B cell (primary cell): ENCODE data around the gene GSTM5. TPM values are rescaled to one million over a fixed set of nuclear protein-coding genes. Genes with fewer than 3 reads are reported as not detected.
"Not testable (repeated sequence)": the region's sequence is repeated elsewhere in the genome, so short reads cannot be mapped to it uniquely, and the experiment has no call there.

Experiments used
- ATAC-seq: fragments of 200-7000 bp; cut with Tn5 transposase; one replicate; pipeline ENCODE4 v1.10.0; 2021; ENCODE audit warnings: low read depth, mild to moderate bottlenecking, moderate number of reproducible peaks, moderate library complexity
- CTCF ChIA-PET: fragments of 350-600 bp; sonication (Branson Sonifier 250); formaldehyde crosslinking; loops from one replicate; lab custom pipeline; 2021; ENCODE audit warnings: antibody characterized with exemption, inconsistent platforms; lab: Charles Lee
- POLR2A ChIA-PET: fragments of 350-600 bp; sonication (Branson Sonifier 250); formaldehyde crosslinking; loops from one replicate; lab custom pipeline; 2021; ENCODE audit warnings: antibody characterized with exemption; lab: Charles Lee
- DNase-seq: peaks from one replicate; pipeline ENCODE4 v3.0.0; 2013
- H2AFZ ChIP-seq: 2 replicates; pipeline ENCODE4 v1.6.1; 2012; ENCODE audit warnings: mild to moderate bottlenecking, low read depth, low read length; ENCODE audit not compliant: insufficient read depth, poor library complexity, severe bottlenecking
- H3K27ac ChIP-seq, 2 donors: 1 replicate in 1 of 2; 2 replicates in 1 of 2; pipeline ENCODE4 v1.5.1; 2012 to 2013; ENCODE audit warnings: low read length in 2 of 2, mild to moderate bottlenecking in 2 of 2, moderate library complexity in 1 of 2
- H3K27me3 ChIP-seq, 4 experiments: fragments of 200-600 bp in 1 of 4; sonication (generic) in 1 of 4; replicated peaks in 1 of 4; 1 replicate in 2 of 4; 2 replicates in 2 of 4; pipeline versions ENCODE4 v1.6.1 to v1.7.0; 2013 to 2016; ENCODE audit warnings: low read length in 3 of 4, mild to moderate bottlenecking in 2 of 4, mixed read lengths in 1 of 4, moderate library complexity in 1 of 4; ENCODE audit not compliant: insufficient read depth in 4 of 4, control insufficient read depth in 3 of 4; ENCODE audit errors: control extremely low read depth in 1 of 4
- H3K36me3 ChIP-seq, 2 experiments: replicated peaks in 1 of 2; 1 replicate in 1 of 2; 2 replicates in 1 of 2; pipeline versions ENCODE4 v1.6.1 to v1.7.1; 2013; ENCODE audit warnings: low read length in 1 of 2; ENCODE audit not compliant: insufficient read depth in 2 of 2, control insufficient read depth in 1 of 2; ENCODE audit errors: control extremely low read depth in 1 of 2, extremely low read depth in 1 of 2
- H3K4me1 ChIP-seq, 2 donors: fragments of 200-600 bp in 1 of 2; sonication (generic) in 1 of 2; 1 replicate in 1 of 2; 2 replicates in 1 of 2; pipeline versions ENCODE4 v1.5.1 to v1.6.1; 2013 to 2017; ENCODE audit warnings: low read length in 2 of 2; ENCODE audit not compliant: control insufficient read depth in 2 of 2, insufficient read depth in 2 of 2
- H3K4me2 ChIP-seq: replicated peaks from 2 replicates; pipeline ENCODE3; 2012; ENCODE audit warnings: mild to moderate bottlenecking, low read depth, low read length; ENCODE audit not compliant: poor library complexity, severe bottlenecking
- H3K4me3 ChIP-seq, 5 experiments: fragments of 200-600 bp in 1 of 5; sonication (generic) in 1 of 5; 1 replicate in 3 of 5; 2 replicates in 2 of 5; pipeline versions ENCODE4 v1.5.1 to v1.7.0; 2011 to 2016; ENCODE audit warnings: low read length in 4 of 5, mild to moderate bottlenecking in 4 of 5, low read depth in 2 of 5, control low read depth in 1 of 5, moderate library complexity in 1 of 5; ENCODE audit not compliant: insufficient read depth in 1 of 5; ENCODE audit errors: control extremely low read depth in 1 of 5, extremely low read depth in 1 of 5
- H3K79me2 ChIP-seq: fragments of 200-600 bp; sonication (generic); one replicate; pipeline ENCODE4 v1.6.0; 2016; ENCODE audit warnings: low read length; ENCODE audit not compliant: control insufficient read depth, insufficient read depth
- H3K9ac ChIP-seq: fragments of 200-600 bp; sonication (generic); 2 replicates; pipeline ENCODE4 v1.6.1; 2017; ENCODE audit warnings: mild to moderate bottlenecking, low read length, moderate library complexity
- H3K9me3 ChIP-seq, 3 donors: one replicate each; pipeline versions ENCODE4 v1.6.1 to v1.7.1; 2013; ENCODE audit warnings: low read length in 2 of 3; ENCODE audit not compliant: control insufficient read depth in 2 of 3, insufficient read depth in 1 of 3; ENCODE audit errors: control extremely low read depth in 1 of 3
- H4K20me1 ChIP-seq: 2 replicates; pipeline ENCODE4 v1.6.0; 2012; ENCODE audit warnings: mild to moderate bottlenecking, low read length; ENCODE audit not compliant: insufficient read depth, control insufficient read depth, poor library complexity, severe bottlenecking
- H3K27ac Mint-ChIP-seq: one replicate; pipeline ENCODE4 v1.8.0; 2021; ENCODE audit warnings: mixed read lengths
- H3K27me3 Mint-ChIP-seq: one replicate; pipeline ENCODE4 v1.8.0; 2021; ENCODE audit warnings: mixed read lengths
- H3K4me1 Mint-ChIP-seq: one replicate; pipeline ENCODE4 v1.8.0; 2021; ENCODE audit warnings: mixed read lengths
- H3K4me3 Mint-ChIP-seq: one replicate; pipeline ENCODE4 v1.8.0; 2021; ENCODE audit warnings: mixed read lengths
- H3K9me3 Mint-ChIP-seq: one replicate; pipeline ENCODE4 v1.8.0; 2022; ENCODE audit warnings: mixed read lengths; ENCODE audit not compliant: insufficient read depth
- CTCF ChIP-seq: fragments of 200-600 bp; IDR thresholded peaks from one replicate; pipeline ENCODE4 v1.8.0; 2022; ENCODE audit warnings: antibody characterized with exemption, mild to moderate bottlenecking
- EZH2 ChIP-seq: IDR thresholded peaks from 2 replicates; pipeline ENCODE4 v1.6.1; 2012; ENCODE audit warnings: borderline replicate concordance, low read depth, mild to moderate bottlenecking, moderate library complexity, low read length; ENCODE audit not compliant: insufficient read depth, poor library complexity, severe bottlenecking
- WGBS: methylation state at CpG from one replicate; pipeline ENCODE4 v1.1.5; 2013; ENCODE audit warnings: missing lambda C conversion rate; ENCODE audit not compliant: insufficient coverage; 5-methylcytosine and 5-hydroxymethylcytosine counted together
- intact Hi-C: fragments of 100-400 bp; cut with micrococcal nuclease; formaldehyde crosslinking; loops from one replicate; pipeline ENCODE4 v1.10.0; 2022
- polyA plus RNA-seq: library from polyadenylated mRNA; depleted of rRNA; stranded (reverse); fragments of >200 nt; gene quantifications from 2 replicates; pipeline ENCODE4 v1.2.3, GENCODE V29; 2012
- total RNA-seq, 2 donors: library from RNA; stranded (reverse); fragments of 120-200 nt in 1 of 2; gene quantifications; 1 replicate in 1 of 2; 2 replicates in 1 of 2; pipeline versions ENCODE4 v1.2.3 to v1.2.4, GENCODE V29; 2013 to 2022

The GSTM5 gene
- total and polyA plus RNA-seq, 2 donors (not counting 1 experiment from before 2014, with no cell fraction given): 0.07 TPM; not detected in 1

- 20% methylated on average over 1 of the region's 3 CpGs for WGBS
- H3K4me1 Mint-ChIP-seq, H2AFZ ChIP-seq, ATAC-seq, POLR2A ChIA-PET, CTCF ChIA-PET, H3K4me2 ChIP-seq, H3K27ac ChIP-seq, intact Hi-C loops, H3K79me2 ChIP-seq, H3K9me3 Mint-ChIP-seq, H3K36me3 ChIP-seq, H4K20me1 ChIP-seq, H3K4me1 ChIP-seq, H3K4me3 ChIP-seq, DNase-seq, H3K27ac Mint-ChIP-seq, H3K9me3 ChIP-seq, H3K27me3 ChIP-seq, H3K4me3 Mint-ChIP-seq, H3K9ac ChIP-seq, H3K27me3 Mint-ChIP-seq: not testable (repeated sequence)
Observed at GRCh38 chr1:109702940-109703339, 9.1 kb upstream of the GSTM5 start.

GRCh38 chr1:109704173-109704572 lies 7.9 kb upstream of the GSTM5 start:
- TF ChIP-seq CTCF (no peak), EZH2 (no peak)
- Mint-ChIP-seq H3K27ac (no peak overlapping the region), H3K9me3 (peaks cover 2% of the 10 kb centered on the region), H3K27me3 (peaks cover 4% of the 10 kb centered on the region), H3K4me1 (no peaks in the 10 kb centered on the region), H3K4me3 (no peak overlapping the region)
- Histone ChIP-seq H3K4me1 (no peaks in the 10 kb centered on the region), H3K4me2 (no peak overlapping the region), H3K27me3 (no peaks in the 10 kb centered on the region), H3K36me3 (no peaks in the 10 kb centered on the region), H3K79me2 (no peaks in the 10 kb centered on the region), H4K20me1 (no peaks in the 10 kb centered on the region), H3K27ac (no peak overlapping the region), H2AFZ (no peak overlapping the region), H3K9me3 (peaks cover 0 to 10% (median 6%) of the 10 kb centered on the region in 3 donors), H3K4me3 (no peak overlapping the region), H3K9ac (no peak overlapping the region)
- POLR2A ChIA-PET: no interaction called here
- 81% methylated on average over 8 of the region's 8 CpGs for WGBS
- intact Hi-C loops: no loop called here
- CTCF ChIA-PET: interaction anchor here (1.1 kb wide), 1 partner anchor 158 kb away, joined by 3 read pairs; no protein-coding TSS in a partner anchor
- no peak for DNase-seq
- ATAC-seq: no peak
